Adrenal gland (tissue), 5 donors: Measurements from ENCODE around the gene MAPK10.

Source experiments
- POLR2A ChIP-seq, 2 donors: fragments of 450-650 bp; IDR thresholded peaks; one replicate each; pipeline ENCODE4 v1.6.1; 2017; ENCODE audit warnings: antibody characterized with exemption in 2 of 2, mild to moderate bottlenecking in 2 of 2, moderate library complexity in 1 of 2
- TF ChIP-seq, protein P1 (sequence below), 6 experiments: fragments of 450-650 bp in 4 of 6; fragments of 200-600 bp in 2 of 6; sonication (generic) in 1 of 6; IDR thresholded peaks; 1 replicate in 5 of 6; 2 replicates in 1 of 6; pipeline versions ENCODE4 v1.5.1 to v1.8.0; 2016 to 2021; ENCODE audit warnings: antibody characterized with exemption in 6 of 6, mild to moderate bottlenecking in 2 of 6, moderate library complexity in 1 of 6
- donor health status: DM: no; HTN: no; CAD: no.

DNA sequence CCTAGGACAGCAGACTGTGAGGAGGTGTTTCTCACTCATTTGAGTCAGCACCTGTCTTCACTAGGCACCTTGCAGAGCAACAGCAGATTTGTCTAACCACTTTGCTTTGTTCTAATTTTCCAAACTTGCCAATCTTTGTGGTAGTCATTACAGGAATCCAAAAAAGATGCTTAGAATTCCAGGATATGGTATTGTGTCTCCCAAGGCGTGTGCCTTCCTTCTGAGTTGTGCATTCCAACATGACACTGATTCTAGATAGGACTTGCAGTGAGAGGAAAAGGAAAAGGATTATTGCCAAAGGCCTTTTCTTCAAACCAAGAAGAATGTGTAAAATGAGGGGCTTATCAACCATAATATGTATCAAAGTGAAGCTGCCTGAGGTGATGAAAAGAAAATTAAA, 126.2 kb downstream of the MAPK10 start:
- TF ChIP-seq, protein P1, sequence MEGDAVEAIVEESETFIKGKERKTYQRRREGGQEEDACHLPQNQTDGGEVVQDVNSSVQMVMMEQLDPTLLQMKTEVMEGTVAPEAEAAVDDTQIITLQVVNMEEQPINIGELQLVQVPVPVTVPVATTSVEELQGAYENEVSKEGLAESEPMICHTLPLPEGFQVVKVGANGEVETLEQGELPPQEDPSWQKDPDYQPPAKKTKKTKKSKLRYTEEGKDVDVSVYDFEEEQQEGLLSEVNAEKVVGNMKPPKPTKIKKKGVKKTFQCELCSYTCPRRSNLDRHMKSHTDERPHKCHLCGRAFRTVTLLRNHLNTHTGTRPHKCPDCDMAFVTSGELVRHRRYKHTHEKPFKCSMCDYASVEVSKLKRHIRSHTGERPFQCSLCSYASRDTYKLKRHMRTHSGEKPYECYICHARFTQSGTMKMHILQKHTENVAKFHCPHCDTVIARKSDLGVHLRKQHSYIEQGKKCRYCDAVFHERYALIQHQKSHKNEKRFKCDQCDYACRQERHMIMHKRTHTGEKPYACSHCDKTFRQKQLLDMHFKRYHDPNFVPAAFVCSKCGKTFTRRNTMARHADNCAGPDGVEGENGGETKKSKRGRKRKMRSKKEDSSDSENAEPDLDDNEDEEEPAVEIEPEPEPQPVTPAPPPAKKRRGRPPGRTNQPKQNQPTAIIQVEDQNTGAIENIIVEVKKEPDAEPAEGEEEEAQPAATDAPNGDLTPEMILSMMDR (IDR thresholded peaks at IDR 0.05) = no peak
- no peak for TF ChIP-seq POLR2A (IDR thresholded peaks at IDR 0.05)
